ENCODE data around the gene PTOV1. TPM values are rescaled to one million over a fixed set of nuclear protein-coding genes. Genes with fewer than 3 reads are reported as not detected.

PTOV1 gene
- total and polyA plus RNA-seq, 2 of the 13 experiments (the other 11 are each of a cell fraction or from before 2014, with no cell fraction given) = 63.5 to 68.5 TPM

- no peak for TF ChIP-seq ZNF142 (CRISPR knock-in tag; IDR thresholded peaks at IDR 0.05)
- TF ChIP-seq SALL1 (CRISPR knock-in tag; IDR thresholded peaks at IDR 0.05) = peak; percentile 35; the same call in 1 of the 2 replicates
- TF ChIP-seq ZBTB20 (CRISPR knock-in tag; IDR thresholded peaks at IDR 0.05; ENCODE audit: borderline replicate concordance, low read depth) = no peak
- TF ChIP-seq ERF (CRISPR knock-in tag; IDR thresholded peaks at IDR 0.05) = no peak
- no peak; the same call in 1 of the 2 replicates for TF ChIP-seq ZMAT3 (CRISPR knock-in tag; conservative IDR thresholded peaks at IDR 0.05)
- TF ChIP-seq SP1 (IDR thresholded peaks at IDR 0.05) = no peak
- peak; percentile 75 for TF ChIP-seq SP1 (CRISPR knock-in tag; IDR thresholded peaks at IDR 0.05)
- TF ChIP-seq POGK (CRISPR knock-in tag; conservative IDR thresholded peaks at IDR 0.05) = peak; percentile 48; the same call in 1 of the 2 replicates
- no peak for TF ChIP-seq FIP1L1 (IDR thresholded peaks at IDR 0.05; ENCODE audit: borderline replicate concordance, insufficient read depth, low read depth, low read length)
- peak; percentile 73 for TF ChIP-seq NFYC (CRISPR knock-in tag; IDR thresholded peaks at IDR 0.05)
- 0 out of 2 replicates have a peak, but pooled peaks have one; percentile 11 for TF ChIP-seq TSC22D2 (CRISPR knock-in tag; IDR thresholded peaks at IDR 0.05; ENCODE audit: borderline replicate concordance)
- TF ChIP-seq ZBTB37 (CRISPR knock-in tag; IDR thresholded peaks at IDR 0.05) = peak; percentile 39; the same call in 1 of the 2 replicates
- TF ChIP-seq KLF9 (CRISPR knock-in tag; IDR thresholded peaks at IDR 0.05; ENCODE audit: low read depth) = no peak; the same call in 1 of the 2 replicates
- no peak for TF ChIP-seq DDIT3 (CRISPR knock-in tag; IDR thresholded peaks at IDR 0.05)
Observed at GRCh38 chr19:49877879-49878743, 27.2 kb downstream of the PTOV1 start (continued).

Measured in HepG2 (cell line).